Medulla oblongata (tissue), 1 donor: ENCODE data around the gene TRIM8.
"Not testable (repeated sequence)": the region's sequence is repeated elsewhere in the genome, so short reads cannot be mapped to it uniquely, and the experiment has no call there.

Experiments
- DNase-seq: peaks from one replicate; pipeline ENCODE4 v3.0.0-alpha.2; 2015; ENCODE audit errors: extremely low spot score

Gene TRIM8

DNA sequence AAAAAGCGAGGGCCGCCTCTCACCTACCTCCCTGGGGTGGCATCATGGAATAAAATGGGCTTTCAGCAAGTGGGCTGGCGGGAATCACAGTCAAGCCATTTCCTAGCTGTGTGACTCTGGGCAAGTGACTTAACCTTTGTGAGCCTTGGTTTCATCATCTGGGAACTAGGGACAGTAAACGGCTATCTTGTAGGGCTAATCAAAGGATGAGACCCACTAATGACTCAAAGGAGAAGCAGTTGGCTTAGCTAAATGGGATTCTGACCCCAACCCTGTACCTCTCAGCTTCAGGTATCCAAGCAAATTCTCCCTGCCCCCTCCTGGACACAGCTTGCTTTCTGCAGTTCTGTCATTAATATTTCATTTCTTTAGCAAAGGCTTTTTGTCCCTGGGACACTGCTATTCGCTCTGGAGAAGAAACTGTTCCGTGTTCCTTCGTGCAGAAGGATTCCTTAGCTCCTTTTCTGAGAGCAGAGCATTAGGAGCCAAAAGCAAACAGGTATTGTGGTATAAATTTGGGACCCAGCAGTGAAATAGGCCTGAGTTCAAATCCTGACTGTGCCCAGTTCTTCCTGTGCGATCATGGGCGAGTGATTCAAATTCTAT, 25.9 kb downstream of the TRIM8 start:
- DNase-seq = no peak

DNA sequence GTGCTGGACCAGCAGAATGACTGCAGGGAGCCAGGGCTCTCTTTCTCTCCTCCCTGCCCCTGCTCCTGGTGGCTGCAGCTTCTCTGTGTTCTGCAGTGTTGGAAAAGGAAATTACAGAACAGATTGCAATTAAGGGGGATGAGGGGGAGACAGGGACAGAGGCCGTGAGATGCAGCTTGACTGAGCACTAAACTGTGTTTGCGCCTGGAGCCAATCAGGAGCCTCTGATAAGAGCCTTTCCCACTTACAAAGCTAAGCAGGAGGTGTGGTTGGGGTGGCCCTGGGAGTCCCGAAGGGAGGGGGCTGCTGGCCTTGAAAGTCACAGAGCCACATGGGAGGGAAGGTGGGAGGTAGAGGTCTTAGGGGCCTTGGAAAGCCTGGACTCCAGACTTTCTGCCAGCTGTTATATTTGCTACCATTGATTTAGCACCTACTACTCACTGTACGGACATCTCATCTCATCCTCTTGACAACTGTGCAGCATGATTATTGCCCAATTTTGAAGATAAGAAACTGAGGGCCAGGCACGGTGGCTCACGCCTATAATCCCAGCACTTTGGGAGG, 26.7 kb downstream of the TRIM8 start:
- no peak for DNase-seq

DNA sequence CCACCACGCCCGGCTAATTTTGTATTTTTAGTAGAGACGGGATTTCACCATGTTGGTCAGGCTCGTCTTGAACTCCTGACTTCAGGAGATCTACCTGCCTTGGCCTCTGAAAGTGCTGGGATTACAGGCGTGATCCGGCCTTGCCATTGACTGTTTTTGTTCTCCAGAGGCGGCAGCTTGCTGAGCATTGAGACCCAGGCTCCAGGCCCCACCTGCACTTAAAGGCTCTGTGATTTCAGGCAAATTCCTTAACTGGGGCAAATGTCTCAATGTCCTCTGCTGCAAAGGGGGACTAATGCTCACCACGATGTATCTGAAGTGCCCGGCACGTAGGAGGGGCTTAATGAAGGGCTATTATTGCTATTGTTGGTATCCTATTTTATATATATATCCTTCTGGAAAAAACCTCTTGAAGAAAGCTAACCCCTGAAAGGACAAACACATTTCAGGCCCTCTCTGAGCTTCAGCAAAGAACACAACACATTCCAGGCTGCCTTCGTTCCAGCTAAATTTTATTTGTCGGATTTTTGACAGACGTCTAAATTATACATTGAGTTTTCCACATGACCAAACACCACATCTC, 29.0 kb downstream of the TRIM8 start:
- DNase-seq = no peak

- peak; percentile 78 for DNase-seq
These were observed 29.7 kb downstream of the TRIM8 start for GRCh38 chr10:102673819-102674511.

DNA sequence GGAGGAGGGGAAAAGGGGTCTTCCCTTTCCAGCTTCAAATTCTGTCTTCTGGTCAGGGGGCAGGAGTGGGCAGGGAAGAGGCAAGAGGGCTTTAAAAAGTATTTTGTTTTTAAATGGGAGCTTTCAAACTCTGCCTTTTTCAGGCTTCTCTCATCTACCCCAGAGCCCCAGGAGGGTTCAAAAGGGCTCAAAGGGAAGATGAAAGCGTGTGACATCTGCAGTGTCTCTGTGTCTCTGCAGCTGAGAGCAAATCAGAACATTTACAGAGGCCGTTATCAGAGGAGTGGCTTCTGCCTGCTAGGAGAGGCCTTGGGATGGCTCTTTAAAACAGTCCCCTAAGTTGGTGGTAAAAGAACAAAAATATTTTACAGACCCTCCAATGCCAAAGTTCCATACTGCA, 30.3 kb downstream of the TRIM8 start:
- DNase-seq = peak; percentile 53

GRCh38 chr10:102675011-102675665, 30.9 kb downstream of the TRIM8 start:
- no peak for DNase-seq

GRCh38 chr10:102675666-102676533, 31.6 kb downstream of the TRIM8 start:
- DNase-seq = peak; percentile 80

- no peak for DNase-seq
These were observed 32.4 kb downstream of the TRIM8 start for GRCh38 chr10:102676534-102677315.

GRCh38 chr10:102677331-102678067, 33.2 kb downstream of the TRIM8 start:
- no peak for DNase-seq

GRCh38 chr10:102678068-102678400, 33.8 kb downstream of the TRIM8 start:
- no peak for DNase-seq

DNA sequence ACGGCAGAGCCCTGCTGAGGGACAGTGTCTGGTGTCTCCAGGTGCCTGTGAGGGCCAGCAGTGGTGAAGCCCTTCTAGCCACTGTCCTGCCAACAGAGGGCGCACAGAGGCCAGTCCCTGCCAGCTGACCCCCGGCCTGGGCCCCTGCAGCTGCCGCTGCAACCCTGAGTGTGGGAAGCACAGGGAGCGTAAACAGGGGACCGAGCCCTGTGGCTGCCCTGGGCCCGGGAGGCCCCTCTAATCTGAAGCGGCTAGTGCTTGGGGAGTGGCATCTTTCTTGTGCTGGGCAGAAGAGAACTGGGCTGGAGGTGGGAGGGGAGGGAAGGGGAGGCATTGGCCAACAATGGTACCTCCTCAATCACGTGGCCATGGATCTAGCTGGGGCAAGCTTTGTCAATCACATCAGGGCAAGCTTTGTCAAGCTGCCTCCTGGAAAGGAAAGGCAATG, 34.6 kb downstream of the TRIM8 start:
- DNase-seq = peak; percentile 86

DNA sequence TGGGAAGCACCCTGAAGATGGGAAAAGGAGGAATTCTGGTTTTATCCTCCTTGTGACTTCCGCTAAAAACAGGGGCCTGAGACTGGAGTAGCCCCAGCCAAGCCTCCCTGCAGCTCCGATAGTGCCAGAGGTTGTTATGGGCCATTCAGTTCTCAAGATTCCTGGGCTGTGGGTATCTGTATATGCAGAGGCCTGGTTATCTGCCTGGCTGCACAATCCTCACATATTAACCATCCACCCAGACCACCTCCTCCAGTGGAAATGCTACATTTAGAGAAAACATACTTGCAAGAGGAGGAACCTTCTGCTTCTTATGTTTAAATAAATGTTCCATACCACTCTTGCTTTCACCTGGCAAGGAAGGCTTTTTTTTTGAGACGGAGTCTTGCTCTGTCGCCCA, 35.3 kb downstream of the TRIM8 start:
- DNase-seq = no peak

DNA sequence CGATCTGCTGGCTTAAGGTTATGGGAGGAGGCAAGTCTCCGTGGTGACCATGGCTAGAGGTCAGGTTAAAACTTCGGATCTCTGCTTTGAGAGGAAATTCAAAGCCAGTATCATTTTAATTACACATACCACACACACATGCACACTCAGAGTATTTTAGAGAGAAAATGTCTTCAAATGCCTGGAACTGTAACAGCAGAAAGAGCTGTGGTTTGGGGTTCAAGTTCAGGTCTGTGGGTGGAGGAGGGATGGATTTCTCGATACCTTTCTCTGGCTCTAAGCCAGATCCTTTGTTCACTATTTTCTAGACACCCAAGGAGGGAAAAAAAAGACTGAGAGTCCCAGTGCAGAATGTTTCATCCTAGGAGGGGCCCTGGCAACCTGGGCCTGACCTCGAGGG, 37.4 kb downstream of the TRIM8 start:
- DNase-seq = no peak

- no peak for DNase-seq
These were observed 38.1 kb downstream of the TRIM8 start for GRCh38 chr10:102682416-102682815.

DNA sequence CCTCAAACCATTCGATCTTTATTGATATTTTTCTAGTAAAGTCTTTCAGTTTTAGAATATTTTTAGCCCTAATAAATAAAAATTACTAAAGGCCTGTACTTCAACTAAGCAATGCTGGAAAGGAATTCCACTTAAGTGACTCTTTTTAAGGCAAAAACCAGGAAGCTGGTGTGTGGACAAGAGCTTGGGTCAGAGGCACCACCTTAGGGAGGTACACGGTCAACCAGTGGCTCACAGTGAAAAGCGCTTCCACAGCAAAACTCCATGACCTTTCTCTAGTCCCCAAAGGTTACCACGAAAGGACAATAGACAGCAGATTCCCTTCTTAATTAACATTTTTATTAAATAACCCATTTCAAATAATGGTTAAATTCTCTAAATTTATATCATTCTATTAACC, 38.7 kb downstream of the TRIM8 start:
- no peak for DNase-seq

- no peak for DNase-seq
These were observed 39.5 kb downstream of the TRIM8 start for GRCh38 chr10:102683736-102684135.

- no peak for DNase-seq
These were observed 47.2 kb downstream of the TRIM8 start for GRCh38 chr10:102691285-102692066.

DNA sequence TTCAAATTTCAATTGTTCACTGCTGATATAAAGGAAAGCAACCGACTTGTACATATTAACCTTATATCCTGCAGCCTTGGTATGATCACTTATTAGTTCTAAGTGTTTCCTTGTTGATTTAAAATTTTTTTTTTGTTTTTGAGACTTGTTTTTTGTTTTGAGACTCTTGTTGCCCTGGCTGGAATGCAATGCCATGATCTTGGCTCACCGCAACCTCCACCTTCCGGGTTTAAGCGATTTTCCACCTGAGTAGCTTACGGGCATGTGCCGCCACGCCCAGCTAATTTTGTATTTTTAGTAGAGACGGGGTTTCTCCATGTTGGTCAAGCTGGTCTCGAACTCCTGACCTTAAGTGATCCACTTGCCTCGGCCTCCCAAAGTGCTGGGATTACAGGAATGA, 51.1 kb downstream of the TRIM8 start:
- not testable (repeated sequence) for DNase-seq

- DNase-seq = no peak
These were observed 52.5 kb downstream of the TRIM8 start for GRCh38 chr10:102696736-102697135.
